ENCODE data around the gene PPP1CA. TPM values are rescaled to one million over a fixed set of nuclear protein-coding genes. Genes with fewer than 3 reads are reported as not detected.

PPP1CA gene
- total RNA-seq, 4 donors from 2014 or later, result 91.9 to 110 (median 97.6) TPM

GRCh38 chr11:67437082-67437808, 35.6 kb upstream of the PPP1CA start, which contains the start of gene PTPRCAP:
Gene PTPRCAP, minus strand, starts transcription at chr11:67437682. Its CDS starts 63 bp downstream, at chr11:67437619.
- DNase-seq (ENCODE audit: low spot score), result no peak
- no peak for TF ChIP-seq CTCF (IDR thresholded peaks at IDR 0.05)
- no peak for ATAC-seq (ENCODE audit: low FRiP score)

- no peak for DNase-seq (ENCODE audit: low spot score)
- no peak for TF ChIP-seq CTCF (IDR thresholded peaks at IDR 0.05)
- ATAC-seq (ENCODE audit: low FRiP score), result no peak
These were observed 34.9 kb upstream of the PPP1CA start for GRCh38 chr11:67436459-67437081.

GRCh38 chr11:67435727-67436458, 34.2 kb upstream of the PPP1CA start:
- no peak for TF ChIP-seq CTCF (IDR thresholded peaks at IDR 0.05)
- DNase-seq (ENCODE audit: low spot score) (no peak), ATAC-seq (ENCODE audit: low FRiP score) (no peak)

- no peak for TF ChIP-seq CTCF (IDR thresholded peaks at IDR 0.05)
- DNase-seq (ENCODE audit: low spot score) (no peak), ATAC-seq (ENCODE audit: low FRiP score) (no peak)
These were observed 33.5 kb upstream of the PPP1CA start for GRCh38 chr11:67435031-67435726.

GRCh38 chr11:67434395-67434881, 32.8 kb upstream of the PPP1CA start:
- ATAC-seq (ENCODE audit: low FRiP score), result no peak
- DNase-seq (ENCODE audit: low spot score), result no peak
- TF ChIP-seq CTCF (IDR thresholded peaks at IDR 0.05), result no peak

- DNase-seq (ENCODE audit: low spot score) (no peak), ATAC-seq (ENCODE audit: low FRiP score) (no peak)
- no peak for TF ChIP-seq CTCF (IDR thresholded peaks at IDR 0.05)
These were observed 32.1 kb upstream of the PPP1CA start for GRCh38 chr11:67433536-67434394.

Measured in omental fat pad (tissue), 4 donors.